ENCODE data around the gene CNEP1R1. TPM values are rescaled to one million over a fixed set of nuclear protein-coding genes. Genes with fewer than 3 reads are reported as not detected.

Gene CNEP1R1
- total RNA-seq, 1 donor from 2014 or later, result 18.9 TPM

DNA sequence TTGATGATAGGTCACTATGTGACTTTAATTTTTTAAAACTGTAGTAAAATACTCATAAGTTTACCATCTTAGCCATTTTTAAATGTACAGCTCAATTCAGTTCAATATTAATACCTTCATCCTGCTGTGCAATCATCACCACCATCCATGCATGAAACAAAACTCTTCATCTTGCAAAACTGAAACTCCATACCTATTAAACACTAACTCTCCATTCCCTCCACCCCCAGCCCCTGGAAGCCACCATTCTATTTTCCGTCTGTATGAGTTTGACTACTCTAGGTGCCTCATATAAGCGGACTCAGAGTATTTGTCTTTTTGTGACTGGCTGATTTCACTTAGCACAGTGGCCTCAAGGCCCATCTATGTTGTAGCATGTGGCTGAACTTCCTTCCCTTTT is 9.4 kb upstream of the CNEP1R1 start:
- intact Hi-C loops (cut with micrococcal nuclease), result no loop called here
- TF ChIP-seq, protein P1, sequence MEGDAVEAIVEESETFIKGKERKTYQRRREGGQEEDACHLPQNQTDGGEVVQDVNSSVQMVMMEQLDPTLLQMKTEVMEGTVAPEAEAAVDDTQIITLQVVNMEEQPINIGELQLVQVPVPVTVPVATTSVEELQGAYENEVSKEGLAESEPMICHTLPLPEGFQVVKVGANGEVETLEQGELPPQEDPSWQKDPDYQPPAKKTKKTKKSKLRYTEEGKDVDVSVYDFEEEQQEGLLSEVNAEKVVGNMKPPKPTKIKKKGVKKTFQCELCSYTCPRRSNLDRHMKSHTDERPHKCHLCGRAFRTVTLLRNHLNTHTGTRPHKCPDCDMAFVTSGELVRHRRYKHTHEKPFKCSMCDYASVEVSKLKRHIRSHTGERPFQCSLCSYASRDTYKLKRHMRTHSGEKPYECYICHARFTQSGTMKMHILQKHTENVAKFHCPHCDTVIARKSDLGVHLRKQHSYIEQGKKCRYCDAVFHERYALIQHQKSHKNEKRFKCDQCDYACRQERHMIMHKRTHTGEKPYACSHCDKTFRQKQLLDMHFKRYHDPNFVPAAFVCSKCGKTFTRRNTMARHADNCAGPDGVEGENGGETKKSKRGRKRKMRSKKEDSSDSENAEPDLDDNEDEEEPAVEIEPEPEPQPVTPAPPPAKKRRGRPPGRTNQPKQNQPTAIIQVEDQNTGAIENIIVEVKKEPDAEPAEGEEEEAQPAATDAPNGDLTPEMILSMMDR (IDR thresholded peaks at IDR 0.05; ENCODE audit: borderline replicate concordance), result no peak
- Histone ChIP-seq H3K4me3 (no peak overlapping the region), H3K27me3 (ENCODE audit: low read depth) (peaks cover 19% of the 10 kb centered on the region), H3K4me1 (no peaks in the 10 kb centered on the region), H3K27ac (replicated peaks) (no peak overlapping the region), H3K36me3 (no peaks in the 10 kb centered on the region), H3K9me3 (replicated peaks) (no peaks in the 10 kb centered on the region)
- no peak for DNase-seq

DNA sequence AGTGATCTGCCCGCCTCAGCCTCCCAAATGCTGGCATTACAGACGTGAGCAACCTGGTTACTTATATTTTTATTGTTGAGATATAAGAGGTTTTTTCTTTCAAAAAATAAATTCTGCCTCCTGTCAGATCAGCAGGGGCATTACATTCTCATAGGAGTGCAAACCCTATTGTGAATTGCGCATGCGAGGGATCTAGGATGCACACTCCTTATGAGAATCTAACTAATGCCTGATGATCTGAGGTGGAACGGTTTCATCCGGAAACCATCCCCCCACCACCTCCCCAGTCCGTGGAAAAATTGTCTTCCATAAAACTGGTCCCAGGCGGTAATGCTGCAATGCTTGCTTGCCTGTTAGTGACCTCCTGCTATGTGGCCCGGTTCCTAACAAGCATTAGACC is 7.5 kb upstream of the CNEP1R1 start:
- H3K36me3 ChIP-seq, result no peaks in the 10 kb centered on the region
- TF ChIP-seq, protein P1 (IDR thresholded peaks at IDR 0.05; ENCODE audit: borderline replicate concordance), result no peak
- H3K9me3 ChIP-seq (replicated peaks), result no peaks in the 10 kb centered on the region
- no peaks in the 10 kb centered on the region for H3K4me1 ChIP-seq
- H3K4me3 ChIP-seq, result no peak overlapping the region
- H3K27me3 ChIP-seq (ENCODE audit: low read depth), result peaks cover 23% of the 10 kb centered on the region
- intact Hi-C loops (cut with micrococcal nuclease), result no loop called here
- no peak overlapping the region for H3K27ac ChIP-seq (replicated peaks)
- no peak for DNase-seq

DNA sequence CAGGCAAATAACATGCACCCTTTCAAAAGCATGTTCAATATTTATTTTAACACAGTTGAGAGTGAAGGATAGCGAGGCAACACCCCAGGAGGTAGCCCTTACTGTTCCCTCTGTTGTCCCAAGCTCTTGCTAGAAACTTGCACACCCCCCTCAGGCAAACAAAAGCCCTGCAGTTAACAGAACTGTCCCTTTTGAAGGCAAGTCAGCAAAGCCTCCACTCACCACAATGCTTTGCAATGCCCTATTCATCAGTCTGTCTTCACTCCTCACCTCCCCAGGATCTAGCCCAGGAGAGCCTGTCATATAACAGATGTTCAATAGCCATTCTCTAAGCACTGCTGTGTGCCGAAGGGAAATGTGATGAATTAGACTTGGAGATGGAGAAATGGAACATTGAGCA is 3.5 kb upstream of the CNEP1R1 start:
- no peak for DNase-seq
- no peaks in the 10 kb centered on the region for H3K9me3 ChIP-seq (replicated peaks)
- peaks cover 23% of the 10 kb centered on the region for H3K27me3 ChIP-seq (ENCODE audit: low read depth)
- intact Hi-C loops (cut with micrococcal nuclease), result no loop called here
- TF ChIP-seq, protein P1 (IDR thresholded peaks at IDR 0.05; ENCODE audit: borderline replicate concordance), result no peak
- no peak overlapping the region for H3K4me3 ChIP-seq
- peaks cover 19% of the 10 kb centered on the region for H3K4me1 ChIP-seq
- H3K36me3 ChIP-seq, result no peaks in the 10 kb centered on the region
- no peak overlapping the region for H3K27ac ChIP-seq (replicated peaks)

DNA sequence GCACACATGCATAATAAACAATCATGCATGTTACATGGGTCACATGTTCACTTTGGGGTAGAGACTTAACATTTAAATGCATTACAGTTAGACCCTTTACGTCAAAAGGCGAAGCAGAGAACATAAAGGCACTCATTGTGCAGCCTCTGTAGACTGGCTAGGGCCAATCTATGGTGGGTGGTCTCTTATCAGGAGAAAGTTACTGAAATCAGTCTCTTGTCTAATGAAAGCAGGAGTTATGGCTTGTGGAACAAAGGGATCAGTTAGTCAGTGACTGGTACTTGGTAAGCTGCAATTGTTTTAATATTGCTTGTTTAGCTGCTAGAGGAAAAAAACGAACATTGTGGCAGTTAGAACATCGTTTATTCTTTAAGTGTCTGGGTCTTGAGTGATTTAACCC is 1.4 kb upstream of the CNEP1R1 start:
- H3K27ac ChIP-seq (replicated peaks), result no peak overlapping the region
- TF ChIP-seq, protein P1 (IDR thresholded peaks at IDR 0.05; ENCODE audit: borderline replicate concordance), result no peak
- no peaks in the 10 kb centered on the region for H3K36me3 ChIP-seq
- H3K27me3 ChIP-seq (ENCODE audit: low read depth), result peaks cover 13% of the 10 kb centered on the region
- intact Hi-C loops (cut with micrococcal nuclease), result no loop called here
- no peaks in the 10 kb centered on the region for H3K9me3 ChIP-seq (replicated peaks)
- DNase-seq, result no peak
- no peak overlapping the region for H3K4me3 ChIP-seq
- peaks cover 40% of the 10 kb centered on the region for H3K4me1 ChIP-seq

DNA sequence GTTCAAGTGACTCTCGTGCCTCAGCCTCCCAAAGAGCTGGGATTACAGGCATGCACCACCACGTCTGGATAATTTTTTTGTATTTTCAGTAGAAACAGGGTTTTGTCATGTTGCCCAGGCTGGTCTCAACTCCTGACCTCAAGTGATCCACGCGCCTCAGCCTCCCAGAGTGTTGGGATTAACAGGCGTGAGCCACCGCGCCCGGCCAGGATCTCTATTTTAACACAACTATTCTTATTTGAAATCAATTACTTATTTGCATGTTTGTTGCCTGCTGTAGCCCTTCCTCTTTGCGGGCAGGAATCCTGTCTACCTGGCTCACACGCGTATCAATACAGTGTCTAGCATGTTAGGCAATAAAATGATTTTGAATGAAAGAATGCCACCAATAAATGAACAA is 818 bp upstream of the CNEP1R1 start:
- peaks cover 41% of the 10 kb centered on the region for H3K4me1 ChIP-seq
- no peak overlapping the region for H3K4me3 ChIP-seq
- peaks cover 8% of the 10 kb centered on the region for H3K27me3 ChIP-seq (ENCODE audit: low read depth)
- no peak overlapping the region for H3K27ac ChIP-seq (replicated peaks)
- no peak for DNase-seq
- H3K9me3 ChIP-seq (replicated peaks), result no peaks in the 10 kb centered on the region
- intact Hi-C loops (cut with micrococcal nuclease), result no loop called here
- H3K36me3 ChIP-seq, result no peaks in the 10 kb centered on the region
- TF ChIP-seq, protein P1 (IDR thresholded peaks at IDR 0.05; ENCODE audit: borderline replicate concordance), result no peak

DNA sequence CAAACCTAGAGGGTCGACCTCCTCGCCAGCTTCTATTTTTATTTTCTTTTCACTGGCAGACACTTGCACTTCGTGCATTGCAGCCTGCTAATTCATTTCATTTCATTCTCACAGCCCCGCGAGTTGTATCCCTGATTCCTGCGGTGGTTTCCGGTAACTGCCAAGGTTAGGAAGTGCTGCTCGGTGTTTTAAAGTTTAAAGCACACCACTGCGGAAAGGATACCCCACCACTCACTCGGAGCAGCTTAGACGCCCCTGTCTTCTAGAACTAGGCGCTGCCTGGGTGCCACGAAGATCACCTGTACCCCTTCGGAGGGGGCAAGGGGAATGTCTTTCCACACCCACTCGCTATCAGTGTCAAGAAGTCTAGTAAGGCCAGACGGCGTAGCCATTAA is 509 bp downstream of the CNEP1R1 start:
- no peaks in the 10 kb centered on the region for H3K9me3 ChIP-seq (replicated peaks)
- peaks cover 4% of the 10 kb centered on the region for H3K27me3 ChIP-seq (ENCODE audit: low read depth)
- intact Hi-C loops (cut with micrococcal nuclease), result no loop called here
- H3K27ac ChIP-seq (replicated peaks), result peak overlapping the region; percentile 89
- peaks cover 8% of the 10 kb centered on the region for H3K36me3 ChIP-seq
- TF ChIP-seq, protein P1 (IDR thresholded peaks at IDR 0.05; ENCODE audit: borderline replicate concordance), result no peak
- DNase-seq, result no peak
- peaks cover 41% of the 10 kb centered on the region for H3K4me1 ChIP-seq
- peak overlapping the region; percentile 99 for H3K4me3 ChIP-seq
